GM10266 (cell line): ENCODE measurements around the gene CAMK1D.

Experiments
- DNase-seq: peaks from one replicate; pipeline ENCODE4 v3.0.0; 2012; ENCODE audit errors: extremely low spot score
- CTCF ChIP-seq: IDR thresholded peaks from 2 replicates; pipeline ENCODE4 v1.5.1; 2012; ENCODE audit warnings: mild to moderate bottlenecking, low read depth; ENCODE audit not compliant: control insufficient read depth, insufficient read depth; ENCODE audit errors: missing control alignments

Gene CAMK1D

GRCh38 chr10:12625393-12626023 lies 276.2 kb downstream of the CAMK1D start:
- no peak for DNase-seq
- no peak for TF ChIP-seq CTCF

- DNase-seq, result no peak
- no peak for TF ChIP-seq CTCF
Observed at GRCh38 chr10:12628153-12628552, 278.8 kb downstream of the CAMK1D start.

GRCh38 chr10:12628964-12629766 lies 279.8 kb downstream of the CAMK1D start:
- no peak for DNase-seq
- TF ChIP-seq CTCF, result no peak

GRCh38 chr10:12629767-12630165 lies 280.4 kb downstream of the CAMK1D start:
- TF ChIP-seq CTCF, result no peak
- DNase-seq, result no peak

GRCh38 chr10:12631216-12631615 lies 281.9 kb downstream of the CAMK1D start:
- DNase-seq, result no peak
- no peak for TF ChIP-seq CTCF

GRCh38 chr10:12631787-12632562 lies 282.6 kb downstream of the CAMK1D start:
- no peak for DNase-seq
- no peak for TF ChIP-seq CTCF
